Upper lobe of left lung (tissue), 4 donors: ENCODE data around the gene MMD2.

ENCODE experiments used
- EP300 ChIP-seq, 4 donors: sonication (generic); formaldehyde crosslinking; IDR thresholded peaks; one replicate each; pipeline ENCODE4 v1.5.1; 2017; ENCODE audit warnings: antibody characterized with exemption in 4 of 4, control low read depth in 2 of 4
- TF ChIP-seq, protein P1 (sequence below), 6 experiments: fragments of 450-650 bp in 4 of 6; fragments of 200-600 bp in 2 of 6; sonication (generic) in 2 of 6; IDR thresholded peaks; one replicate each; pipeline ENCODE4 v1.5.1; 2016 to 2019; ENCODE audit warnings: antibody characterized with exemption in 6 of 6

DNA sequence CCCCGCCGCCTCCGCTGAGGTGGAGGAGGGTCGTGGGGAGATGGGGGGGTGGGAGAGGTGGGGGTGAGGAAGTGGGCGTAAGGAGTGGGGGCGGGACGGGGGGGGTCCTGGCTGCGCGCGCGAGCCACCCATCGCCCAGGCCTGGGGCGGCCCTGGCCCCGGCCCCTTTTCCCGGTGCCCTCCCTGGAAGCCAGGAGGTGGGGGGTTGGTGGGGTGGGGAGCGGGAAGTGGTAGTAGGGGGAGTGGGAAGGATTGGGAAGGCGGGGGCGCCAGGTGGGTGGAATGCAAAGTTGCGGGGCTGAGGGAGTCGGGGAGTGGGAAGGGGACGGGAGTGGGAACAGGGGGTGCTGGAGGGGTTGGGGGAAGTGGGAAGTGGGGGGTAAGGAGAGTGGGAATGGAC lies 319 bp upstream of the MMD2 start:
- TF ChIP-seq, protein P1, sequence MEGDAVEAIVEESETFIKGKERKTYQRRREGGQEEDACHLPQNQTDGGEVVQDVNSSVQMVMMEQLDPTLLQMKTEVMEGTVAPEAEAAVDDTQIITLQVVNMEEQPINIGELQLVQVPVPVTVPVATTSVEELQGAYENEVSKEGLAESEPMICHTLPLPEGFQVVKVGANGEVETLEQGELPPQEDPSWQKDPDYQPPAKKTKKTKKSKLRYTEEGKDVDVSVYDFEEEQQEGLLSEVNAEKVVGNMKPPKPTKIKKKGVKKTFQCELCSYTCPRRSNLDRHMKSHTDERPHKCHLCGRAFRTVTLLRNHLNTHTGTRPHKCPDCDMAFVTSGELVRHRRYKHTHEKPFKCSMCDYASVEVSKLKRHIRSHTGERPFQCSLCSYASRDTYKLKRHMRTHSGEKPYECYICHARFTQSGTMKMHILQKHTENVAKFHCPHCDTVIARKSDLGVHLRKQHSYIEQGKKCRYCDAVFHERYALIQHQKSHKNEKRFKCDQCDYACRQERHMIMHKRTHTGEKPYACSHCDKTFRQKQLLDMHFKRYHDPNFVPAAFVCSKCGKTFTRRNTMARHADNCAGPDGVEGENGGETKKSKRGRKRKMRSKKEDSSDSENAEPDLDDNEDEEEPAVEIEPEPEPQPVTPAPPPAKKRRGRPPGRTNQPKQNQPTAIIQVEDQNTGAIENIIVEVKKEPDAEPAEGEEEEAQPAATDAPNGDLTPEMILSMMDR (IDR thresholded peaks at IDR 0.05), result no peak
- TF ChIP-seq EP300 (IDR thresholded peaks at IDR 0.05), result no peak
